GM12891 (cell line): ENCODE measurements around the gene CCR5AS.

Experiments
- PAX5 ChIP-seq: IDR thresholded peaks from 2 replicates; pipeline ENCODE4 v1.6.1; 2011; ENCODE audit warnings: low read length, moderate library complexity, mild to moderate bottlenecking; ENCODE audit not compliant: insufficient read depth, severe bottlenecking
- POLR2A ChIP-seq: IDR thresholded peaks from 2 replicates; pipeline ENCODE4 v1.6.1; 2011; ENCODE audit warnings: low read depth, low read length, control low read depth
- POLR2AphosphoS5 ChIP-seq: IDR thresholded peaks from 2 replicates; pipeline ENCODE4 v1.6.1; 2011; ENCODE audit warnings: low read depth, low read length, control low read depth
- SPI1 ChIP-seq: IDR thresholded peaks from 2 replicates; pipeline ENCODE4 v1.6.1; 2011; ENCODE audit warnings: low read depth, low read length, control low read depth
- TAF1 ChIP-seq: IDR thresholded peaks from 2 replicates; pipeline ENCODE4 v1.6.1; 2011; ENCODE audit warnings: low read depth, low read length, control low read depth

DNA sequence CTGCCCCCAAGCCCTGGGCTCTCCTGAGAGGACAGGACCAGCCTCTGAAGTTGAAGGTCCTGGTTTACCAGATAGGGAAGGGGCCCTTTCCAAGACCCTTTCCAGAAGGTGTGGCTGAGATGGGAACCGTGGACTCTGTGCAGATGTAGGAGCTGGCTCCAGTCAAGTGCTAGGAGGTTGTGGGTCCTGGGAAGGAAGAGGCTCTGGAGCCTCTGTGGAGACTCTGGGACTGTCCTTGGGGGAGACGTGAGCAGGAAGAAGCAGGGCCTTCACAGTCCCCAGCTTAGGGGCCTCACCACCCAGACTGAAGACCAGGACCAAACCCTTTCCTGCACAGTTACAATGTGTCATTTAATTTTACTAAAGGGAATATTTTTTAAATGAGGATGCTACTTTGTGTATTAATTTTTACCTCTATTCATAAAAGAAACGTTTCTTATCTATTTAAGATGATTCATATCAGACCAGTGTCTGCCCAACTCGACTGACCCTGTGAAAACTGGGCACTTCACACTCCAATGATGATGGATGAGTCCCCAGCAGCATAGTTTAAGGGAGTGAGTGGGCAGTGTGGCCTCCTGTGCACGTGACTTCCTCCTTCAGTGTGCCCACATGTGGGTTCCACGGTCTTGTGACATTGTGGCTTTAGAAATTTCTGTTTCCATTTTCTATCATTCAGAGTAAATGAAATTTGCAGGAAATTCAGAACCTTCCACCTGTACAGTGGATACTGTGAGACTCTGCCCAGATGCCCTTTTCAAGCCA lies 10.9 kb downstream of the CCR5AS start:
- TF ChIP-seq POLR2A (no peak), POLR2AphosphoS5 (no peak), TAF1 (no peak), SPI1 (no peak), PAX5 (no peak)
